WTC11 (cell line): ENCODE measurements around the gene GFOD1.

ENCODE experiments used
- ATF6 ChIP-seq: sonication (generic); formaldehyde crosslinking; IDR thresholded peaks from 2 replicates; pipeline ENCODE4 v1.8.1; 2023; ENCODE audit warnings: mild to moderate bottlenecking, missing genetic modification reagents
- CTCF ChIP-seq: fragments of 200-600 bp; IDR thresholded peaks from 2 replicates; pipeline ENCODE4 v1.8.0; 2022; ENCODE audit warnings: antibody characterized with exemption
- E2F5 ChIP-seq: sonication (generic); formaldehyde crosslinking; IDR thresholded peaks from 2 replicates; pipeline ENCODE4 v1.8.1; 2022; ENCODE audit warnings: mild to moderate bottlenecking, moderate library complexity, missing genetic modification reagents
- FOXP4 ChIP-seq: sonication (generic); formaldehyde crosslinking; IDR thresholded peaks from 2 replicates; pipeline ENCODE4 v1.8.0; 2022; ENCODE audit warnings: mild to moderate bottlenecking, missing genetic modification reagents
- SP1 ChIP-seq: sonication (generic); formaldehyde crosslinking; conservative IDR thresholded peaks from 2 replicates; pipeline ENCODE4 v1.8.1; 2022; ENCODE audit warnings: missing genetic modification reagents
- USF1 ChIP-seq: sonication (generic); formaldehyde crosslinking; IDR thresholded peaks from 2 replicates; pipeline ENCODE4 v1.8.0; 2022; ENCODE audit warnings: mild to moderate bottlenecking, missing genetic modification reagents
- ZMAT4 ChIP-seq: fragments of 250-450 bp; sonication (Bioruptor Pico); IDR thresholded peaks from 2 replicates; pipeline ENCODE4 v1.9.0; 2021; ENCODE audit warnings: mild to moderate bottlenecking

GRCh38 chr6:13522656-13523055 is 35.3 kb upstream of the GFOD1 start:
- TF ChIP-seq CTCF: no peak
- no peak for TF ChIP-seq ZMAT4 (CRISPR knock-in tag)
- TF ChIP-seq USF1 (CRISPR knock-in tag): no peak
- TF ChIP-seq SP1 (CRISPR knock-in tag): no peak
- TF ChIP-seq ATF6 (CRISPR knock-in tag): no peak
- TF ChIP-seq E2F5 (CRISPR knock-in tag): no peak
- TF ChIP-seq FOXP4 (CRISPR knock-in tag): no peak
